GM15510 (cell line): ENCODE data around the gene SLC22A25.

Experiments used
- POLR2A ChIP-seq: IDR thresholded peaks from 3 replicates; pipeline ENCODE4 v1.6.1; 2011; ENCODE audit warnings: borderline replicate concordance; ENCODE audit not compliant: insufficient read length; ENCODE audit errors: extremely low read depth

SLC22A25 gene

DNA sequence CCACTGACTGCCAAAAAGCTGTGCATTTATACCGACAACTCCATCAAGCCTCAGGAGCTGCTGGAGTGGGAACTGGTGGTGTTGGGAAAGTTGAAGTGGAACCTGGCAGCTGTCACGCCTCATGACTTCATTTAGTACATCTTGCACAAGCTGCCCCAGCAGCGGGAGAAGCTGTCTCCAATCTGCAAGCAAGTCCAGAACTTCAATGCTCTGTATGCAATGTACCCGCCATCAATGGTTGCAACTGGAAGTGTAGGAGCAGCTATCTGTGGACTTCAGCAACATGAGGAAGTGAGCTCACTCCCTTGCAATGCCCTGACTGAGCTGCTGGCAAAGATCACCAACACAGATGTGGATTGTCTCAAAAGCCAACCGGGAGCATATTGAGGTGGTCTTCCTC lies at the start of gene SLC22A25:
SLC22A25 (minus strand) TSS at position 67 of the 400 bp plus-strand sequence. CDS start 13,947 bp downstream, outside the sequence.
- no peak for TF ChIP-seq POLR2A

DNA sequence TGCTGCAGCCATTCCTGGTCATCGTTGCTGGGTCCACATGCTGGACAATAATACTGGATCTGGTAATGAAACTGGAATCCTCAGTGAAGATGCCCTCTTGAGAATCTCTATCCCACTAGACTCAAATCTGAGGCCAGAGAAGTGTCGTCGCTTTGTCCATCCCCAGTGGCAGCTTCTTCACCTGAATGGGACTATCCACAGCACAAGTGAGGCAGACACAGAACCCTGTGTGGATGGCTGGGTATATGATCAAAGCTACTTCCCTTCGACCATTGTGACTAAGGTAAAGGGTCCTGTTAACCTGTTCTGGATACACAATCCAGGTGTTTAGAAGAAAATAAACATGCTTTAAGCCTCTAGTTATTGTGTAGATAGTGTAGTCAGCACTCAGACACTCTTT lies 46.9 kb upstream of the SLC22A25 start:
- TF ChIP-seq POLR2A: no peak

DNA sequence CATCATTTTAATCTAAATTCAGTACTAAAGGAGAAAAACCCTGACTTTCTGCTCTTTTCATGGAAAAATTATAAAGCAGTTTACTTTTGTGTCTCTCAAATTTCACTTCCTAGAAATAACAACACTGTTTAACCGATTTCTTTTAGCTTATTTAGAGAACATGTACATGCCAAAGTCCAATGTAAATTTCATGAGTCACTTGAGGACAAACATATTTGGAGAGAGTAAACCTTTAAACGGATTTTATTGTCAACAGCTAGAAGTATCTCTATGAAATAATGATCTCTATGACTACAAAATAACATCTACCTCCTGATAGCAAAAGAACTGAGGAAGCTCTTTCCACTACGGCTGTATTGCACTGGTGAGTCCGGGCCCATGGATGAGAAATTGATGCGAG lies 46.3 kb upstream of the SLC22A25 start:
- TF ChIP-seq POLR2A: no peak

DNA sequence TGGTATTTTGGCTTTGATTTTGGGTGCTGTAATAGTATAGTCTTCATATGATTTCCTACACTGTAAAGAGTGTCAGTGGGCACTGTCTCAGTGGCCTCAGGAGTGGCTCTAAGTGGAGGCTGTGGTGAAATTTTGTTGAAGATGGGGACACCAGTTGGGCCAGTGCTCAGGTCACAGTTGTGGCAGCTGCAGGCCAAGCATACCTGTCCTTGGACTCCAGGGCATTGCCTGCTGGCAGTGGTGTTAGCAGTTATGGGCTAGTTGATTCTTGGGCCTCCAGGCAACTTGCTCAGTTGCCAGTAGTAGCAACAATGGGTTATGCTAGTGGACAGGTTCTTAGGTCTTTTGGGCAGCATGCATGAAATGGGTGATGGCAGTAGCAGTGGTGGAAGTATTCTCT lies 39.2 kb upstream of the SLC22A25 start:
- TF ChIP-seq POLR2A: no peak

DNA sequence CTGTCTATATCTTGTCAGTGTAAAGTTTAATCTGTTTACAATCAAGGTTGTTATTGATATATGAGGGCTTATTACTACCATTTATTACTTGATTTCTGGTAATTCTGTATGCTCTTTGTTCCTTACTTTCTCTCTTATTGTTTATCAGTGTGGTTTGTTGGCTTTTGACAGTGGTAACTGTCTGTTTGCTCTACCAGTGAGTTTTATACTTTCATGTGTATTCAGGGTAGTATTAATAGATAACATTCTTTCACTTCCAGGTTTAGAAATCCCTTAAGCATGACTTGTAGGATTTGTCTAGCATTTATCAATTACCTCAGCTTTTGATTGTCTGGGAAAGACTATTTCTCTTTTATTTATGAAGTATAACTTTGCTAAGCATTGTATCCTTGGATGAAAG lies 37.5 kb upstream of the SLC22A25 start:
- TF ChIP-seq POLR2A: no peak

DNA sequence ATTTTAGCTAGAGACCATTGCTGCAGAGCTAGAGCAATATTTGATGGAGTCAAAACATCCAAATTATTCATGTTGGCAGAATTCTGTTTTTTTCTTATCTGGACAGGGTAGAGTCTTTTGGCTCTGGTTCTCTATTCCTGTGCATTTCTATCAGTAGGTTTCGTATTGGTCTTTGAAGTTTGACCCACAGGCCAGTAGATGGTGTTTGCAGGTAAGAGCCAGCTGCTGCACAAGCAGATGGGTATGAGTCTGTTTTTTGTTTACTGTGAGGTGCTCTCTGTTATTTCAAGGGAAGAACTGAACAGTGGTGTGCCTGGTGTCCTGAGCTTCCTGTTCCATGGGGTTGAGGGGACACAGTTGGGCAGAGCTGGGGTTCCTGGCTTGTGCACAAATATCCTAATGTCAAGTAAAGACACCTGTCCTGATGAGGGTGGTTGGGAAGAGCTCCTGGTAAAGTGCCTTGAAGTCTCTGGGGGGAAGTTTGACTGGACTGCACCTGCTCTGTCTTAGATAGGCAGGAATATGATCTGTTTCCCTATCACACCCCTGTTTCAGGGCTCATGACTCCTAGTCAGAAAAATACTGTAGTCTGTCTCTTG lies 34.0 kb upstream of the SLC22A25 start:
- TF ChIP-seq POLR2A: no peak

DNA sequence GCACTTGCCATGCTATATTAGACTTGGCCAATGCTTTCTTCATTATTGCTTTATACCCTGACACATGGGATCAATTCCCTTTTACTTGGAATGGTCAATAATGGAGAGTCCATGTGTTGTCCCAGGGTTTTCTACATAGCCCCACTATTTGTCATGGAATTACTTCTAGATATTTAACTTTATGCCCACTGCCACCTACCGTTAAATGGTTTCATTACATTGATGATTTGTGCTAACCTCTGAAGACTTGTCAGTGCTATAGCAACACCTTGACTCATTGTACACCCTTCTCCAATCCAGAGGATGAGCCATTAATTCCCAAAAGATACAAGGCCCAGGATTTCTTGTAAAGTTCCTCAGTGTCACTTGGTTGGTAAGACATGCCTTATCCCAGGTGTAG lies 31.4 kb upstream of the SLC22A25 start:
- no peak for TF ChIP-seq POLR2A

DNA sequence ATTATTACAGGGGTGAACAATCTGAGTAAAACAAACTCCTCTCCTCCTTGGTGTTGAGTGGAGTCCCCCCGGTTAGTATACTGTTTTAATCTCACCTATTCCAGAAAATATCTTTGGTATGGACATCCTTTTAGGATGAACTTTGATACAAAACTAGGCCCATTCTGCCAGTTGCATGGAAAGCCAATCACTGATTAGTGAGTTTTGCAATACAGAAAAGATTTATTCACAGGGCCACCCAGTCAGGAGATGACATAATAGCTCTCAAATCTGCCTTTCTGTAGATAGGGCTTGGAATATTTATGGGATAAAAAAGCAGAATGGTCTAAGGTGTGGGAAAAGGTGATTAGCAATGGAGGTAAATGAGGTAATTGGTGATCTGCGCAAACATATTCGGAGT lies 30.3 kb upstream of the SLC22A25 start:
- TF ChIP-seq POLR2A: no peak

DNA sequence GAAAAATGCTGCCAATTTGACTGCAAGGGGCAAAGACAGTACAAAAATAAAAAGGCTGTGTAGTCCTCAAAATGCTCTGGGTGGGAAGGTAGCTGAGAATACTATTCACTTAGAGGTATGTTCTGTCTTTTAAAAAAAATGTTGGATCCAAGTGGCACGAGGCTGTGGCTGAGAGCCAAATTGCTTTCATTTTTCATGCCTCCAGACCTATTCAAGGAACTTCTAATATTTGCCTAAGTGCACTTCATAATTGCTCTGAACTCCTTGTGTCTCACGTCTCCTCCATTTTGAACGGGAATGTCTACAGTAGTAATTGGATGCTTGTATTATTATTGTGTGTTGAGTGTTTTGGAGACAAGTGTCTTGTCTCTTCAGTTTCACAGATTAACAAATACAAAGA lies 19.1 kb upstream of the SLC22A25 start:
- no peak for TF ChIP-seq POLR2A

DNA sequence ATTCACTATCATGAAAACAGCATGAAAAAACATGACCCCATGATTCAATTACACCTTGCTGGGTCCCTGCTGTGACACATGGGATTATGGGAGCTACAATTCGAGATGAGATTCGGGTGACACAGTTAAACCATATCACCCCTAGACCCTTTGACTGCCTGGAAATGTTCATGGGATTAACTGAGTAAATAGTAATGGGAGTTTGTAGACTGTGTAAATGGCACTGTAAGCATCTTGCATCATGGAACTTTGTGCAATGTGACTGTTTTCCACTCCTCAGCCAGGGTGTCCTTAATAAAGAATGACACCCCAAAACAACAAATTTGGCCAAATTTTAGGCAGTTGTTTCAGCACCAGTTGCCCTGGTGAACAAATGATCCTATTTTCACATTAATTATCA lies 7.9 kb upstream of the SLC22A25 start:
- no peak for TF ChIP-seq POLR2A

DNA sequence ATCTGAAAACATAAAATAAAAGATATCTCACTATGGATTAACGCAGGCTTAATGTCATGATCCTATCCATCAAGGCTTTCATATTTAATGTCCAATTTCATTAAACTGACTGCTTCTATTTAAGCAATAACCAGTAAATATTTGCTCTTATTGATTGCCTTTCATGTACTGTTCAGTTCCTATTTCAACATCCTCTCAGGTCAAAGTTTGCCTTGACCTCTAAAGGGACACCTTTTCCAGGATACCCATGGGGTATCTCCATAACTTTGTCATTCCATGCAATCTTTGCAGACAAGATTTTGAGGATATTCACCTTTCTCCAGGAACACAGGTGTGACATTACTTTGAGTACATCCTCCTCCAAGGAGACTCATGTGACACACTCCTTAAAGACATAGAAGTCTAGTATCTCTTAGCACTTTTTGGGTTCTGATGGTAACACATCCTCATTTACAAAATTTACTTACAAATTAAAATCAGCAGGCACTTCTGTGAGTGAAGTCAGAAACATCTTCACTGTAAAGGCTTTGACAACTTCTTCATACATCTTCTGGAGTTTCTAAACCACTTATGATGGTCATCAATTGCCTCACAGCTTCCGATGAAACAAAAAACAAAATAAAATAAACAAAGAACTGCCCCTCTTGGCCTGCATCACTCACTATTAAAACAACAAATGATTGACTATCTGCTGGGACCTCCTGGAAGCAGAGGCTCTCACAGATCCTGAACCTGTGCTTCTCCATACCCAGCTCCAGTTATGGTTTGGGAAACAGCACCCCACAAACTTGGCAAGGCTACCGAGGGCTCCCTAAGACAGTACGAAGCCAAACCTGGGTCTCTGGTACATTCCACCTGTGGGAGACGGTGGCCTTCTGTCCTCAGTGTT lies 7.0 kb upstream of the SLC22A25 start:
- no peak for TF ChIP-seq POLR2A

DNA sequence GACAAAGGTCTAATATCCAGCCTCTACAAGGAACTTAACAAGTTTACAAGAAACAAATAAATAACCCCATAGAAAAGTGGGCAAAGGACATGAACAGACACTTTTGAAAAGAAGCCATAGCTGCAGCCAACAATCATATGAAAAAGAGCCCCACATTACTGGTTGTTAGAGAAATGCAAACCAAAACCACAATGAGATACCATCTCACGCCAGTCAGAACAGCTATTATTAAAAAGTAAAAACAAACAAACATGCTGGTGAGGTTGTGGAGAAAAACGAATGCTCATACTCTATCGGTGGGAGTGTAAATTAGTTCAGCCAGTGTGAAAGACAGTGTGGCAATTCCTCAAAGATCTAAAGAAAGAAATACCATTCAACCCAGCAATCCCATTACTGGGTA lies 5.6 kb upstream of the SLC22A25 start:
- TF ChIP-seq POLR2A: no peak

DNA sequence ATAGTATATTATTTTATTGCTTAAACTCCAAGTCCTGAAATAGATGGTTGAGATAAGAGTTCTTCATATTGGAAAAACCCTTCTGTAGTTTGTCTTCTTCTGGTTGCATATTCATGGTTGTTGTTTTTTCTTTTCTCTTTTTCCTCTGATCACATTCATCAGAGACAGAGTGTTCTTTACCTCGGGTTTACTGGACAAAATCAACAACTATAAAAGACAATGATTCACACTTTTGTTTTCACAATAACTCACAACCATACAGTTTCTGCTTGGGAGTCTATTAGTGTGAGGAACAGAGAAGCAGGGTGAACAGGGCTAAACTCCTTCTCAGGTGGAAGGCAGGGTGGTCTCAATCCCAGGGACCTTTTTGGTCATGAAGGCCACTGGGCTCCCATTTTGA lies 2.6 kb upstream of the SLC22A25 start:
- TF ChIP-seq POLR2A: no peak

DNA sequence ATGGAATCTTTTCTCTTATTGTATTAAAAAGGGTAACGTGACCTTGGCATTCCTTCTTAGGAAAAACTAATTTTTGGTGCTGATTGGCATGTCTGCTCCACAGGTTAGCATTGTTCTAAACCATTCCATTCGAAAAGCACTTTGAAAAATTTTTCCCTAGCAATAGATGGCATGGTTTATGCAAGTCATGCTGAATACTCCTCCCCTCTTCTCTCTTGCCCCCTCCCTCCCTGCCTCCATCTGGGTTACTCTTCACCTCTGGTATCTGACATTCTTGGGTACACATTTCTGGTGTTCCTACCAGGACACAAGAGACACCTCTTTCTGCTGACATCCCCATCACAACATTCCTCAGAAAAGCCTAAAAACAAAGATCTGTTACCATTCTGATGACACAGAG lies 1.5 kb upstream of the SLC22A25 start:
- no peak for TF ChIP-seq POLR2A

DNA sequence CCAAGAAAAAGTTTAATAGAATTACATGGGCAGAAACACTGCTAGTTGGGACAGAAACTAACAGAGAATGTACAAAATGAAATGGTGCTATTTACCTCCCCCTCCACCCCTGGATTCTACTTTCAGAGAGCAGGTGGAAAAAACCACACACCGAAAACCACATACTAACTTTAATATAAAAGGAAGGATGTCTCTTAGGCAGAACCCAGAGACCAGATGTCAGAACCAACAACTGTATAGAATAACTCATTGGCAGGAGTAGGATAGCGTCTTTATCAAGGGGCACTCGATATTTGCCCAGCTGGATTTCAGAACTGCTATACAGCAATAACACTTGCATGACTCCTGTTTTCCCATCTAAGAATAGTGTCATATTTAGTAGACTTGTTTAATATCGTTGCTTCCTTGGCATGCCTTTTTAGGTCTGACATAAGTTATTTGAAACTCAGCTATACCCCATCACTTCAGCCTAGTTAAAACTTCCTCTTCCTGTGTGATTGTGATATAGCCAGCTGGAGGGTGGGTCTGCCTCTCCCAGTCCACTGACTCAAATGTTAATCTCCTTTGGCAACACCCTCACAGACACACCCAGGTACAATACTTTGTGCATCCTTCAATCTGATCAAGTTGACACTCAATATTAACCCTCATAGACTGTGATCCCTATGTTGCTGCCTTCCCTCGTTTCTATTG lies 1.2 kb downstream of the SLC22A25 start:
- TF ChIP-seq POLR2A: no peak
